Stimulated activated CD4-positive, alpha-beta T cell treated with anti-CD3 and anti-CD28 coated beads, Interleukin-12 subunit alpha, Interleukin-12 subunit beta, amount 100 ng/mL, for 4 hours (primary cell): ENCODE data around the gene AIFM3.

ENCODE experiments used
- DNase-seq: peaks from one replicate; pipeline ENCODE4 v3.0.0-alpha.2; 2020

The AIFM3 gene

GRCh38 chr22:21029486-21030025 lies 62.5 kb downstream of the AIFM3 start:
- no peak for DNase-seq

GRCh38 chr22:21030032-21030431 lies 63.0 kb downstream of the AIFM3 start:
- DNase-seq = no peak
